ENCODE results near the gene LFNG.

The LFNG gene

DNA sequence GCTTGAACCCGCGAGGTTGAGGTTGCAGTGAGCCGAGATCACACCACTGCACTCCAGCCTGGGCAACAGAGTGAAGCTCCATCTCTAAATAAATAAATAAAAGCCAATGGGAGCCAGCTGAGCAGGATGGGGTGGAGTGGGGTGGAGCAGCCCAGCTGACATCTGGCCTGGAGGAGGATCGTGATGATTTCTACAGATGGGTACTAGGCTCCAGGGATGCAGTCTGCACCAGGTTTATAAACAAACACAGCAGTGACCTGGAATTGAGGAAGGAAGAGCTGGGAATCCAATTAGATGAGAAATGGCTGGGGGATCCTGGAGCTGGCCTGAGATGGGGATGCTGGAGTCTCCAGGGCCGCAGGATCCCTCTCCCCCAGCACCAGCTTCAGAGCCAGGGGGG is 36.1 kb upstream of the LFNG start:
- no peak for DNase-seq (ENCODE audit: low spot score)

DNA sequence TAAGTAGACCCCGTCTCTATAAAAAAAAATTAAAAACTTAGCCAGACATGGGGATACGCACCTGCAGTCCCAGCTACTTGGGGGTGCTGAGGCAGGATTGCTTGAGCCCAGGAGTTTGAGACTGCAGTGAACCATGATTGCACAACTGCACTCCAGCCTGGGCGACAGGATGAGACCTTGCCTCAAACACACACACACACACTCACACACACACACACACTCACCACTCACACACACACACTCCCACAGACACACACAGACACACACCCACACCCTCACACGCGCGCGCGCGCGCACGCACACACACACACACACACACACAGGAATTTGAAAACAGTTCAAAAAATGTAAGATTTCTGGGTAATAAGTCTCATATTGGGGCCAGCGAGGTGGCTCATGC is 34.7 kb upstream of the LFNG start:
- DNase-seq (ENCODE audit: low spot score) = no peak

DNA sequence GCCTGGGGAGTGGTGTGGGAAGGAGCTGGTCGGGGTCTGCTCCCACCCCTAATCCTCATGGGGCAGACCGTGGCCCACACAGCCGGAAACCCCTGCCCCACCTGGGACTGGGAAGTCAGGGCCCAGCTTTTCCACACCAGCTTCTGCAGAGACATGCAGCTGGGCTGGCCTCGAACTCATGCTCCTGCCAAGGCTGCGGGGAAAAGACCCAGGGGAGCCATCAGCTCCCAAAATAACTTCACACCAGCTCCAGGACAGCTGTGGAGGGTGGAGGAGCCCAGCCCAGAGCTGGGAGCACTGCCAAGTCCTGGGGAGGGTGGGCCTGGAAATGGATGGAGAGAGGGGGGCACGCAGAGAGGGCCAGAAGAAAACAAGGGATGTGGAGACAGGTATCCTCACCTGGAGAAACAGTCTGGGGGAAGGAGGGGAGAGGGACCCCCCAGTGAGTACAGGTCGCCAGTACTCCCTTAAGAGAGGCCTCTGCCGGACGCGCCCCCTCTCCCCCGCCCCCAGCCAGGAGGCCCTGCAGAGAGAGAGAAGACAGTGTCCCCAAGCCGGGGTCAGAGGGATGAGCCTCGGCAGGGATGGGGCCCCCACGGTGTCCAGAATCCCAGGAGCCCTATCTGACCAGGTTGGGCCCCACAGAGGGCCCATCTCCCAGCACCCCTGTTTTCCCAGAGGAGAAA is 31.8 kb upstream of the LFNG start:
- no peak for DNase-seq (ENCODE audit: low spot score)

DNA sequence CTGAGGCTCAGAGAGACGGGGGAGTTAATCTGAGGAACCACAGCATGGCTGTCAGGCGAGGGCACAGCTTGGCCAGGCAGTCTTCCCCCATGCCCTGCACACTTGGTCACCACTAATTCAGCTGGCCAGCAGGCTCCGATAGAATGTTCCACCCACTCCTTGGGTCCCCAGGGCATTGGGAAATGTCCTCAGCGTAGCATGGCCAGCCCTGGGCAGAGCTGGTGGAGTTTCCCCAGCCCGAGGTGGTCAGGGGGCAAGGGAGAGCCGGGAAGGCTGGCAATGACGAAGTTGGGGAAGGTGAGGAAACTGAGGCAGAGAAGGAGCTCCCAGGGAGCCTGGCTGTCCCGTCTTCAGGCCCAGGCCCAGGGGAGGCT is 31.3 kb upstream of the LFNG start:
- no peak for DNase-seq (ENCODE audit: low spot score)

DNA sequence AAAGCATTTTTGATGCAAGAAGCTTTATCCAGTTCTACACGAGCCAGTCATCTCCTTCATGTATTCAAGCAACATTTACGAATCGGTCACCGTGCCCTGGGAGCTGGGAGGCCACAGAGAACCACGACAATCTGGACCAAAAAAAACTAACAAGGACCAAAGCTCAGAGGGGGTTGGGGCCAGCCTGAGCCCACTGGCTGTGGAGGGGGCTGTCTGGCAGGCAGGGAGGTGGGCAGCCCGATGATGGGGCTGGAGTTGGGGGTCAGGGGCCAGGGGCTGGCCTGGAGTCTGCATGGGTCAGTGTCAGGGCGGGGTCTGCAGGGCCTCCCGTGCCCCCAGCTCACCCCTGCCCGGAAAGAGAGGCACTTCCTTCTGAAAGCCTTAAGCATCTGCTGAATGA is 30.9 kb upstream of the LFNG start:
- DNase-seq (ENCODE audit: low spot score) = no peak

DNA sequence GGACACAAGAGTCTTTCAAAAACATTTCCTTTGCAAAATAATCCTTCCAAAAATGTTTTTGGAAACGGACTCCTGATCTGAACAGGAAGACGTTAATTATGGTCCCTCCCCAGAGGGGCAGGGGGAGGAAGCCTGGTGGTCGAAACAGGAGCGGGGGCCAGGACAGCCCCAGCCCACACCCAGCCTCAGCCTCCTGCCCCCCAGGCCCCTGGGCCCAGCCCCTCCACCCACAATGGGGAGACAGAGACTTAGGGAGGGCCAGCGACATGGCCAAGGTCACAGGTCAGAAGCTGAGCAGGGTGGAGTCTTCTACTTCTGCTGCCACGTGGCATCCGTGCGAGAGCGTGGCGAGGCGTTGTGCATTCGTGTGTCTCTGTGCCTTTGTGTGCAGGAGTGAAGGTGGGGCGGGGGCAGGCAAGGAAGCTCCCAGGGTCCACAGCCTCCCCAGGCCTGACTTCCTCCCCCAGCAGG is 29.4 kb upstream of the LFNG start:
- no peak for DNase-seq (ENCODE audit: low spot score)

DNA sequence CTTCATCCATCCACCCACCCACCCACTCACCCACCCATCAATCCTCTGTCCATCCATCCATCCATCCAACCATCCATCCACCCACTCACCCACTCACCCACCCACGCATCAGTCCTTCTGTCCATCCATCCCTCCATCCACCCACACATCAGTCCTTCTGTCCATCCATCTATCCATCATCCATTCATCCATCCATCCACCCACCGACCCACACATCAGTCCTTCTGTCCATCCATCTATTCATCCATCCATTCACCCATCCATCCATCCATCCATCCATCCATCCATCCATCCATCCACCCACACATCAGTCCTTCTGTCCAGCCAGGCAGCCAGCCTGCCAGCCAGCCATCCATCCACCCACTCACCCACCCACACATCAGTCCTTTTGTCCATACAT is 27.5 kb upstream of the LFNG start:
- no peak for DNase-seq (ENCODE audit: low spot score)

DNA sequence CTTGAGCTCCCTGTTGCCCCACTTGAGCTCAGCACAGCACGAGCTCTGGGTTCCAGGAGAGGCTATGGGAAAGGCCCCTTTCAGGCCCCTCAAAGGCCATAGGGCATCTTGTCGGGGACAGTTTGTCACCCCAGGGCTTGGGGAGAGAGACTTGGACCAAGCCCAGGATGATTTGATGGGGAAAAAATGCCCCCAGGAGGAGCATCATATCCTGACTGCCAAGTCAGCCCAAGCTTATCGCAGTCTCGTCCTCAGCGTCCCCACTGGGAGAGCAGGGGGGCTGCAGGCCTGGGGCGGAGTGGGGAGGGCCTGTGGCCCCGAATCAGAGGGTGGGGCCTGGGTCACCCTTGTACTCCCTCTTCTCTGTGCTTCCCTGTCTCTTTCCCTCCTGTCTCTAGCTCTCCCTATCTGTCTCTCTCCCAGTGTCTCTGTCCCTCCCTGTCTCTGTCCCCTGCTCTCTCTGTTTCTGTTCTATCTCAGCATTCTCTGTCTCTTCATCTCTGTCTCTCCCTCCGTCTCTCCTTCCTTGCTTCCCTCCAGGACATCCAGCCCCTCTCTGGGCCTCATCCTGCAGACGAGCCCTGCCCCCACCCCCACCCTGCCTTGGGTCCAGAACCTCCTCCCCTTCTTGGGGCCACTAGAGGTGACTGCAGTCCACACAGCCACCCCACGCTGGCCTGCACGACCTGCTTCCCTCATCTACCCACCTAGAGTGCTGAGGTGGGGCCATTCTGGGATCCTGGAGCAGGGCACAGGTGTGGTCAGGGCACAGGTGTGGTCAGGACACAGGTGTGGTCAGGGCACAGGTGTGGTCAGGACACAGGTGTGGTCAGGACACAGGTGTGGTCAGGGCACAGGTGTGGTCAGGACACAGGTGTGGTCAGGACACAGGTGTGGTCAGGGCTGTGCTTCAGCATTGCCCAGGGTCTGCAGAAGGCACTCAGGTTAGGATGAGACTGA is 26.1 kb upstream of the LFNG start:
- DNase-seq (ENCODE audit: low spot score) = no peak

DNA sequence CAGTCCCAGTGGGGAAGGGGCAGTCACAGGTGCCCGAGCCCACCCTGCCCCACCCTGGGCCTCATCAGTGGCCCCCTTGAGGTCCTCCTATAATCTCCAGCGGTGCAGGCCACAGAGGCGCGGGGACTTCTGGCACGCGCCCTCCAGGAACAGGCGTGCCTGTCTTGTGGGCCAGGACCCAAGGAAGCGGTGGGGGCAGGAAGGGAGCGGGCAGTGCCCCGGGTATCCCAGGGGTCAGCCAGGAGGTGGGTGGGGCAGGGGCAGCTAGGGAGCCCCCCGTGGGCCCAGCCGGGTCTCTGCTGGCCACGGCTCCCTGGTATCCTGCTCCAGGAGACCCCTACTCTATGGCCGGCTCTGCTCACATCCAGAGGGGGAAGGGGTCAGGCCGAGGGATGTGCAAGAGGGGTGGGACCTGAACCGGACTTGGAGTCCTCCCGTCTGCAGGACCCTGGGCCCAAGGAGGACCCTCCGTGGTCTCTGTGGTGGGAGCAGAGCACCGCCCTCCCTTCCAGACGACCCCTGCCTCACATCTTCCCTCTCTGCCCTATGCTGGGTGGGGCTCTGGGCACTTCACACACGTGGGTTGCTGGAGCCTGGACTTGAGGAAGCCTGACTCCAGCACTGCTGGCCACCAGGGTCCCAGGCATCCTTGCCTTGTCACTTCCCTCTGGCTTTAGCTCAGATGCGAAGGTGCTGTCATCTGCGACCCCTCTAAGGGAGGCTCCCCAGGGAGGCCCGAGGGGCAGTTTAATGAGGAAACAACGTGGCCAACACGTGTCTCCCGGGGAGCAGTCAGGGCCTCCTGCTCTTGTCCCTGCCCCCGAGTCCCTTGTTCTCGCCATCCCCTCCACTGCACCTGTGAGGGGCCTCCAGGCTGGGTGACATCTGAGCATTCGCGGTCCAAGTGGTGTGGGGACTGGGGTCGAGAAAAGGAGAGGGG is 25.1 kb upstream of the LFNG start:
- DNase-seq (ENCODE audit: low spot score) = no peak

DNA sequence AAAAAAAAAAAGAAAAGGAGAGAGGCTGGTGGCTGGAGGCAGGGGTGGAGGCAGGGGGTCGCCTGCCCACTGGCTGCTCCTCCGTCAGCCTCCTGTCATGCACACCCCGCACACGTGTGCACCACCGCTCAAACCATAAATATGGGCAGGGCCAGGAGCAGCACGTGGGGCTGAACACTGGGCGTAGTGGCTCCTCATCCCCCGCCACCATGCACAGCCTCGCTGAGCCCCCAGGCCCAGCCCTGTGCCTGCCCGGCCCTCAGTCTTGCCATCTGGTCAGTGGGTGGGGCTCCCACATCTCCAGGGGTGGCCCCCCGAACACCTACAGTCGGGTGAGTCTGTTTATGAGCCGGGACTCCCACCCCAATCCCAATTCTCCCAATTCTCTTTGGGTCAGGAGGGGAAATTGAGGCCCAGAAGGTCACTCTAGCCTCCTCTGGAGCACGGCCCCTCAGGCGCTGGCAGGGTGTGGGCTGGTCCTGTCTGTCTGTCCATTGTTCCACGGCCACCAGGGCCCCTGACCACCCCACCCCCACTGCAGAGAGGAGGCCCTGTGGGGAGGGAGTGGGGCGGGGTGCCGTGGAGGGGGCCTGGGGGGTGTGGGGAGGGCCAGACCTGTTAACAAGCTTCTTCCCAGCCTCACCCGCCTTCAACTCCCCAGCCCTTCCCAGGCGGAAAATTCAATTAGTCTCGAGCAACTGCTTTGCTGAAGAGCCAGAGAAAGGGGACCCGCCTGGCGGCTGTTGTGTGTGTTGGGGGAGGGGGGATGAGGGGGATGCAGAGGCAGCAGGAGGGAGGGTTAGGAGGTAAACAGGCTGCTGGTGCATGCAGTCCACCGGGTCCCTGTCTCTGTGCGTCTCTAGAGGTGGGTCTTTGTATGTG is 23.9 kb upstream of the LFNG start:
- DNase-seq (ENCODE audit: low spot score) = no peak

DNA sequence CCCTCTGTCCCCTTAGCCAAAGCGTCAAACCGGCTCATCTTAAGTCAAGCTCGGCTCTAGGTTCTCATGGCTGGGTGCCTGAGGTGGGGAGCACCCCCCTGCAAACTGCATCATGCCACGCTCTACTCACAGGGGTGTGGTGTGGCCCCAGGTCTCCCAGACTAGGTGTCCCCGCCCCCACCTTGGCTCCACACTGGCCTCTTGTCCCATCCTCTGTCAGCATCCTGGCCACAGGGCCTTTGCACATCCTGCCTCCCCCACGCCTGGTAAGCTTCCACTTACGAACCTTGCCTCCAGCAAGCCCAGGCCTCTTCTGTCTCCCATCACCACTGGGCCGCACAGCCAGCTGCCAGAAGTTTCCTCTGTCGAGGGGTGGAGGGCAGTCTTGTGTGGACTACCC is 23.2 kb upstream of the LFNG start:
- no peak for DNase-seq (ENCODE audit: low spot score)

DNA sequence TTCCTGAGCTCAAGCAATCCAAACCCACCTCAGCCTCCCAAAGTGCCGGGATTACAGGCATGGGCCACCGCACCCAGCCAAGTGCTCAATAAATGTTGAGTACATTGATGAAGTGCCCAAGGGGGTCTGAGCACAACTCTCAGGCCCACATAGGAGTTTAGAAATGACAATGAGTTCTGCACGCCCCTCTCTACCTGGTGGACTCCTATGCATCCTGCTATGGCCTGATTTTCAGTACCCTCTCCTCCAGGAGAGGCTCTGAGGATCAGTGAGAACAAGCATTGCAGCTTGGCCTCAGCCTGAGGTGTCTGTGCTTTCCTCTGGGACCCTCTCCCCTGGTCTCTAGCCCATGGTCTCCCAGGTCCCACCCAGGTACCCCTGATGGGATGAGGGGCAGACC is 22.5 kb upstream of the LFNG start:
- DNase-seq (ENCODE audit: low spot score) = no peak

DNA sequence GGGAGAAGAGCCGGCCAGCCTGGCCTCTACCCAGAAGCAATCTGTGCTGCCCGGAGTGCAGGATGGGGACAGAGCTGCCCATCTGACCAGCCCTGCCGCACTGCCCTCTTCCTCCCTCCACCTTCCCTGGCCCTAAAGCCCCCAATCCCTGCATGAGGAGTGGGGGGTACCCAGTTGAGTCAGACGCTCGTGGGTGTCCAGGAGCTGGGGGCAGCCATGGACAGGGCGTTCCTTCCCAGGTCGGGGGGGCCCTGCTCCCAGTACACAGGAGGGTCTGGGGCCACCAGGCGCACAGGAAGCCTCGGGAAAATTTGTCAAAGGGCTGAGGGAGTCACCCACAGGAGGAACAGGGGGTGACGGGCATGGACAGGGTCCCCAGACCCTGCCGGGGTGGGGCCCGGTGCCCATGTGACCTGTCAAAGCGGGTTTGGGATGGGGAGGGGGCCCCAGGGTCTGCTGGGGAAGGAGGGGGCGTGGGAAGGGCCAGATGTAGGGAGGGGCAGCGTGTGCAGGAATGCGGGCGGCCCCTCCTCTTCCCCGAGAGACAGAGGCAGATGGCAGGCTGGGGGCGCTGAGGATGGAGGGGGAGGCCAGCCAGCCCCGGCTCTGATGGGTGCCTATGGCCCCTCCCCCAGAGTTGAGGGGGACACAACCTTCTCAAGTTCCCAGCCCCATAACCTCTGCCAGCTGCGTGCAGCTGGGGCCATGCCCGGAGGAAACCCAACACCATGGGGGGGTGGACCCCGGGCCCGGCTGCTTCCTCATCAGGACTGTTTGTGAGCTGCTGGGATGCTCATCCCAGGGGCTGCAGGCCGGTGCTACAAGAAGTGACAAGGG is 21.9 kb upstream of the LFNG start:
- no peak for DNase-seq (ENCODE audit: low spot score)

DNA sequence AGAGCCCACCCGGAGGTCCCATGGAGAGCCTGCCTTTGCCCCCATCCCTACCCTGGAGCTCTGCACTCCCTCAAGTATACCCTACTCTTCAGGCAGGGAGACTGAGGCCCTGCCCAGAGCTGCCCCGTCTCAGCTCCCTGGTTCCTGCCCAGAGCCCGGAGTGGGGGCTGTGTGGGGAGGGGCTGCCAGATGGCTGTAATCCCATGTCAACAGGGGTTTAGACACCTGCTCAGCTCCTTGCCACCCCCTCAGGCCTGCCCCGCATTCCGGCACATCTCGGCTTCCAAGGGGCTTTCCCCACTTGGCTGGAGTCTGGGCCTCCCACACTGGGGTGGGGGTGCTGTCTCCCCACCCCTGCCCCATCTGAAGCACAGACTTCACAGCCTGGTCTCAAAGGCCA is 20.9 kb upstream of the LFNG start:
- no peak for DNase-seq (ENCODE audit: low spot score)

DNA sequence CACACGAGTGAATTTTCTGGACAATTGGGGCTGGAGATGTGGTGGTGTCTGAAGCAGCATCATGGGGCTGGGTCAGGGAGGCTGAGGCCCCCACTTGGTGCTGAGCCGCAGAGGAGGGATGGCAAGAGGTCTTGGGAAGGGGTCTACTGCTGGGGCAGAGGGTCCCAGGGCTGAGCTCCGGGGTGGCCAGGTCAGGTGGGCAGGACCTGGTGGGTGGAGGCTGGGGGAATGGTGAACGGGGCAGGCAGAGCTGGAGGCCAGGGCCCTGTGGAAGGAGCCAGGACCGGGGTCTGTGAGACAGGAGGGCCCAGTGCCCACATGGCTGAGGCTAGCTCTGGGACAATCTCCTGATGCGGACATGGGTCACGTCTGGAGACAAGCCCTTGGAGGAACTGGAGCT is 20.4 kb upstream of the LFNG start:
- DNase-seq (ENCODE audit: low spot score) = no peak

DNA sequence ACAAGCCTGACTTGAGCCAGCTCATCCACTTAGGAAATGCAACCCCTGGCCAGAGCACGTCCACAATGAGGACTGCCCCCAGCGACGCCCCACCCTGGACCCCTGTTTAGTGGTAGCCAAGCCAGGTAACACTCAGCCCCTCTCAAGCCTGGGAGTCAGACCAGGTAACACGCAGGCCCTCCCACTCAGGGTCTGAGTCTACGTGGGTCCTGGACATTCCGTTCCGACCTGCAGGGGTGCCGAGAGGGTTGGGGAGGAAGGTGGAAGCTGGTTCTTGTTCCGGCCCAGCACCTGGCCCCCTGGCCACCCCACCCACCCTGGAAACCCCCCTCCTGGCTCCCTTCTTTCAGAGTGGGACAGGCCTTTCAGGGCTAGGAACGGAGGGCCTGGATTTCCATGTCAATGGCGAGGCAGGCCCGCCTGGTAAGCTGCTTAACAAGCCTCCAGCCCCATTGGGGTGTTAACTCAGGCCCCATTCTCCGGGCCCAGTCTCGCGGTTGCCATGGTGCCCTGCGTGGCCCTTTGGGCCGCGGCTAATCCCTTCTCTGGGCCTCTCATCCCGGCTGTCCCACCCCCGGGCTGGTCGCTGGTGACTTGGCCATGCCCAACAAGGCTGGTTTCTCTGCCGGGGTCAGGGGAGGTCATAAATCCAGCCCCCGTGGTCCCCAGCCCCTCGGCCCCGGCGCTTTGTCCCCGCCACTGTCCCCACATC is 19.7 kb upstream of the LFNG start:
- DNase-seq (ENCODE audit: low spot score) = no peak

DNA sequence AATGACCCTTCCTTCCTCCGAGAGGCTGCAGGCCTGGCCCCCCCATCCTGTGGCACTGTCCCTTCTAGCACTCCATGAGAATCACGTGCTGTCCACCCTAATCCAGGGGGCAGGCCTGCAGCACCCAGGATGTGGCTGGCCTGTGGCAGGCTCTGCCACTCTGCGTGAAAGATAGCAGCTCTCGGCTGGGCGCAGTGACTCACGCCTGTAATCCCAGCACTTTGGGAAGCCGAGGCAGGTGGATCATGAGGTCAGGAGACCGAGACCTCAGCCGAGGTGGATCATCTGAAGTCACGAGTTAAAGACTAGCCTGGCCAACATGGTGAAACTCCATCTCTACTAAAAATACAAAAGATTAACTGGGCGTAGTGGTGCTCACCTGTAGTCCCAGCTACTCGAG is 18.9 kb upstream of the LFNG start:
- no peak for DNase-seq (ENCODE audit: low spot score)

DNA sequence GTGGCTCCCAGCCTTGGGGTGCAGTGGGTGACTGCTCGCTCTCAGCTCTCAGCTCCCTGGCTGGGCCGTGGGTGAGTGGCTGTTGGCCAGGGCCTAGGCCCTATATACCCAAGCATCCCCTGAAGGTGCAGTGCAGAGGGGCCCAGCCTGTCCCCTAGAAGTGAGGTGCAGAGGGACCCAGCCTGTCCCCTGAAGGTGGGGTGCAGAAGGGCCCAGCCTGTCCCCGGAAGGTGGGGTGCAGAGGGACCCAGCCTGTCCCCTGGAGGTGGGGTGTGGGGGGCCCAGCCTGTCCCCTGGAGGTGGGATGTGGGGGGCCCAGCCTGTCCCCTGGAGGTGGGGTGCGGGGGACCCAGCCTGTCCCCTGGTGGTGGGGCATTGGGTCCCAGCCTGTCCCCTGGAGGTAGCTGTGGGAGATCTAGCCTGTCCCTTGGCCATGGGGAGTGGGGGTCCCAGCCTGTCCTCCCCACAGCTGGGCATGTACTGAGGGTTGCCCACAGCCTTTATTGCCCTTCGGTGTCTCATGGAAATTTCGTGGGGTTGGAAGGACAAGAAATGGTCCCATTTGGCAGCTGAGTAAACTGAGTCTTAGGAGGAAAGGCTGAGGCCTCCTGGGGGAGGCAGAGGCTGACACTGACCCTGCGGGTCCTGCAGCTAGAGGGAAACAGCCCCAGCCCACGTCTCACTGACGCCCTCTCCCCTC is 17.5 kb upstream of the LFNG start:
- no peak for DNase-seq (ENCODE audit: low spot score)

DNA sequence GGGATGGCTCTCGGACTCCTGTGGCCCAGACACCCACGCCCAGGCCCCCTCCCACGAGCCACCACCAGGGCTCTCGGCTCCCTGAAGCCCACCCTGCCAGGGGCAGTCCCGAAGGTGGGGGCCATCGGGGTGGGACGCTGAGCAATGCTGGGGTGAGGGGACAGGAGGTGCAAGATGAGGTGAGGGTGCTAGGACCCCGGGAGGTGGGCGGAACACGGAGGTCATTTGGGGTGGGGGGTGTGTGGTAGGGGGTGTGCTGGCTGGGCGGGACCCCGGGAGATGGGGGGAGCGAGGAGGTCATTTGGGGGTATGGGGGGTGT is 17.0 kb upstream of the LFNG start:
- no peak for DNase-seq (ENCODE audit: low spot score)
